ENCODE results near the gene GPX3. TPM values are rescaled to one million over a fixed set of nuclear protein-coding genes. Genes with fewer than 3 reads are reported as not detected.

The GPX3 gene
- total and polyA plus RNA-seq, 8 donors: 70.5 to 828 (median 302) TPM

DNA sequence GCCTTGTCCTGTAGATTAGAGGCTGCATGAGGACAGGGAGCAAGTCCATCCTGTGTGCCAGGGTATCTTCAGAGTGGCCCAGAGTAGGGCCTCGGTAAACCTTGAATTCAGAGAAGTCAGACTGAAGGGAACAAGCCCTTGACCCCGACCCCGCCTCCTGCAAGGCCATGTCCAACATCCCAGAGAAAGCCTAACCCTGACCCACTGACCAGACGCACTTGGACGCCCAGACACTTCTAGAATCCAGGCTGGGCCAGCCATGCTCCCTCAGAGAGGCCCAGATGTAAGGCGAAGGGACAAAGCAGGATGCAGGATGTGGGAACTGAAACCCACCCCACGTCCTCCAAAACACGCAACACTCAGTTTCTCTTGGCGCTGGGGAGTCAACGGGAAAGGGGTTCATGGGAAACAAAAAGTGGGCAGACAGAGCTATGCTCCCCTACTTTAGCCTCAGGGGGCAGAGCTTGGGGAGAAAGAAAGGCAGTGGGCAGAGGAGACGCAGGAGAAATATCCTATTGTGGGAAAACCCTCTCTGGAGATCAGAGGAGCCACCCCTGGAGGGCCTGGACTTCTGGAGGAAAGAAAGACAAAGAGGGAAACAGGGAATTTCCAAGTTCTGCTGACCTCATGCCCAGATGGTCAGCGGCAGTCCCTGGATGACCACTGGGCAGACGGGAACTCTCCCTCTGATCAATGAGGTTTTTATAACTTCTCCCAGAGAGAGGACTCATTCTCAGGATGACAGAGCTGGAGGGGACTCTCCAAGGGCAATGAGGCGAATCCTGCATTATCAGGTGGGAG is 47.4 kb downstream of the GPX3 start:
- Histone ChIP-seq H3K36me3 (peaks cover 14 to 58% (median 24%) of the 10 kb centered on the region in 4 donors), H3K27me3 (no peaks in the 10 kb centered on the region), H3K4me3 (no peak overlapping the region), H3K27ac (peak overlapping the region in 4 of 5 donors; percentile 41 to 64 (median 54)), H3K9me3 (no peaks in the 10 kb centered on the region), H3K4me1 (peaks cover 65 to 100% (median 81%) of the 10 kb centered on the region in 4 donors)
- DNase-seq: no peak
- 66 to 86% (median 80%) methylated on average over 14 of the region's 14 CpGs for WGBS, 5 donors
- intact Hi-C loops (cut with DNase I; ENCODE audit: low total_unique reads): no loop called here
- TF ChIP-seq EP300 (IDR thresholded peaks at IDR 0.05) (no peak), POLR2AphosphoS5 (IDR thresholded peaks at IDR 0.05) (no peak), POLR2A (IDR thresholded peaks at IDR 0.05) (no peak)
- TF ChIP-seq, protein P1, sequence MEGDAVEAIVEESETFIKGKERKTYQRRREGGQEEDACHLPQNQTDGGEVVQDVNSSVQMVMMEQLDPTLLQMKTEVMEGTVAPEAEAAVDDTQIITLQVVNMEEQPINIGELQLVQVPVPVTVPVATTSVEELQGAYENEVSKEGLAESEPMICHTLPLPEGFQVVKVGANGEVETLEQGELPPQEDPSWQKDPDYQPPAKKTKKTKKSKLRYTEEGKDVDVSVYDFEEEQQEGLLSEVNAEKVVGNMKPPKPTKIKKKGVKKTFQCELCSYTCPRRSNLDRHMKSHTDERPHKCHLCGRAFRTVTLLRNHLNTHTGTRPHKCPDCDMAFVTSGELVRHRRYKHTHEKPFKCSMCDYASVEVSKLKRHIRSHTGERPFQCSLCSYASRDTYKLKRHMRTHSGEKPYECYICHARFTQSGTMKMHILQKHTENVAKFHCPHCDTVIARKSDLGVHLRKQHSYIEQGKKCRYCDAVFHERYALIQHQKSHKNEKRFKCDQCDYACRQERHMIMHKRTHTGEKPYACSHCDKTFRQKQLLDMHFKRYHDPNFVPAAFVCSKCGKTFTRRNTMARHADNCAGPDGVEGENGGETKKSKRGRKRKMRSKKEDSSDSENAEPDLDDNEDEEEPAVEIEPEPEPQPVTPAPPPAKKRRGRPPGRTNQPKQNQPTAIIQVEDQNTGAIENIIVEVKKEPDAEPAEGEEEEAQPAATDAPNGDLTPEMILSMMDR (IDR thresholded peaks at IDR 0.05): no peak

DNA sequence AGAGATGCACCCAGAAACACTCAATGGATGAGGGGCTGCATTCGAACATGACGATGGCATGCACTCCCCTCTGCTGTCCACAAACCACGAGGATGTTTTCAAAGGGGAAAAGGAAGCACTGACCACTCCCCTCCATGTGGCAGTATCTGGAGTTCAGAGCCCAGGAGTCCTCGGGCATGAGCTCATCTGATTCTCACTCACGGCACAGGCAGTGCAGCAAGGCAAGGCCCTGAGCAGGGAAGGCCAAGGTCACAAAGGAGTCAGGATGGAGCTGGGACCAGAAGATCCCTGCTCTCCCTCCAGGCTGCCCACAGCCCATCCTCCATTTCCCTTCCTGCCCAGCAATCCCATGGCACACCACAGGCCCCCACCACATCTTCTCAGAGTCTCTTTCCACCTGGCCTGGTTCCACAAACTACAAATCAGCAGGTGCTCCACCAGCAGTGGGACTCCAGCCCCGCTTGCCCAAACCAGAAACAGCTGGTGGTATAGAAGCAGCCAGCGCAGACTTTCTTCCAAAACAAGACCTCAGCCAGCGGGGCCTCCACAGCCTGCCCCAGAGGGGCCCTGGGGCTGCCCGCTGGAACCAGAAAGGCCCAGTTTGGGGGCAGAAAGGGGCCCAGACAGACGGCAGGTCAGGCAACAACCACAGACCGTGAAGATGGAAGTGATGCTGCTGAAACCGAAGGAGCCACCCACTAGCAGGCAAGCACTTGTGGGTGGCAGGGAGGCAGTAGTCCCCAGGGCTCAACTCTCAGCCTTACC is 48.2 kb downstream of the GPX3 start:
- peak in 1 of 2 donors; percentile 32 for DNase-seq
- H3K36me3 ChIP-seq: peaks cover 7 to 50% (median 17%) of the 10 kb centered on the region in 4 donors

DNA sequence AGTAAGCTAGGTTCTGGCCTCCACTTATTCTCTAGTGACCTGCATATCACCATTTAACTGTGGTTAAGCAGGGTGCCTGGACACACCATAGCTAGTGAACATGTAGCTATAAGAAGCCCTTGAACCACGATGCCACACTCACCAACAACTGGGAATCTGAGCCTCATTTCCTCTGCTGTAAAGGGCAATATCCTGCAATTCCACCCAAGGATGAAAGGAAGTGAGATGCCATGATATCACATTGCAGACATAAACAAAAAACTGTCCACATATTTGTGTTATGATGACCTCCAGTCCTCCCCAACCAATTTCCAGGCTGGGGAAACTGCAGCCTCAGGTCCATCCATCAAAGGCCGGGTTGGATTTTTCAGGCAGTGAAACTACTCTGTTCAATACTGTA is 50.1 kb downstream of the GPX3 start:
- no peak for DNase-seq
- H3K4me3 ChIP-seq: no peak overlapping the region
- no peak for TF ChIP-seq EP300 (IDR thresholded peaks at IDR 0.05)
- TF ChIP-seq, protein P1 (IDR thresholded peaks at IDR 0.05): no peak
- TF ChIP-seq POLR2AphosphoS5 (IDR thresholded peaks at IDR 0.05): no peak
- TF ChIP-seq POLR2A (IDR thresholded peaks at IDR 0.05): no peak
- 62 to 85% (median 76%) methylated on average over 2 of the region's 2 CpGs for WGBS, 5 donors
- peaks cover 7 to 38% (median 17%) of the 10 kb centered on the region in 4 donors for H3K36me3 ChIP-seq
- intact Hi-C loops (cut with DNase I; ENCODE audit: low total_unique reads): no loop called here
- peaks cover 48 to 89% (median 62%) of the 10 kb centered on the region in 4 donors for H3K4me1 ChIP-seq
- H3K27ac ChIP-seq: no peak overlapping the region
- H3K9me3 ChIP-seq: no peaks in the 10 kb centered on the region
- no peaks in the 10 kb centered on the region for H3K27me3 ChIP-seq

More for the DNA sequence above, 48.2 kb downstream of the GPX3 start:
- no peaks in the 10 kb centered on the region for H3K9me3 ChIP-seq
- TF ChIP-seq POLR2A (IDR thresholded peaks at IDR 0.05) (no peak), EP300 (IDR thresholded peaks at IDR 0.05) (no peak), POLR2AphosphoS5 (IDR thresholded peaks at IDR 0.05) (no peak)
- TF ChIP-seq, protein P1 (IDR thresholded peaks at IDR 0.05): no peak
- H3K4me3 ChIP-seq: no peak overlapping the region
- intact Hi-C loops (cut with DNase I; ENCODE audit: low total_unique reads): no loop called here
- peak overlapping the region; percentile 10 to 64 (median 53) for H3K27ac ChIP-seq
- WGBS, 5 donors: 54 to 61% (median 60%) methylated on average over 10 to 12 of the region's 12 CpGs
- peaks cover 60 to 96% (median 75%) of the 10 kb centered on the region in 4 donors for H3K4me1 ChIP-seq
- H3K27me3 ChIP-seq: no peaks in the 10 kb centered on the region

DNA sequence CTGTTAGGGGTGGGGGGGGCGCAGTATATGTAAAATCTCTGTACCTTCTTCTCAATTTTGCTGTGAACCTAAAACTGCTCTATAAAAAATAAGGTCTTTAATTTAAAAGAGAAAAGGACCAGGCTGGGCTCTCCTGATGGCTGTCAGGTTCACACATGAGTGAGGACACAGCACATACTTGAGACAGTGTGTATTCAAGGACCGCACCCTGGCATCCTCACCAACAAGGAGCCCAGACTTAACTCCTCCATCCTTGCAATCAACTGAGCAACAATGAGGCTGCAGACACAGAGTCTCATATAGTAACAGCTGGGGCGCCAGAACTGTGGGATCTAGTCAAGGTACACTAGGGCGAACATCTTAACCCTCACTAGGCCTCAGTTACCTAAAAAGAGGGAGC is 50.6 kb downstream of the GPX3 start:
- no peaks in the 10 kb centered on the region for H3K27me3 ChIP-seq
- intact Hi-C loops (cut with DNase I; ENCODE audit: low total_unique reads): no loop called here
- peaks cover 52 to 89% (median 65%) of the 10 kb centered on the region in 4 donors for H3K4me1 ChIP-seq
- H3K4me3 ChIP-seq: no peak overlapping the region
- DNase-seq: no peak
- 88 to 98% (median 94%) methylated on average over 4 of the region's 4 CpGs for WGBS, 5 donors
- H3K9me3 ChIP-seq: no peaks in the 10 kb centered on the region
- H3K36me3 ChIP-seq: peaks cover 7 to 38% (median 17%) of the 10 kb centered on the region in 4 donors
- TF ChIP-seq, protein P1 (IDR thresholded peaks at IDR 0.05): no peak
- no peak for TF ChIP-seq POLR2AphosphoS5 (IDR thresholded peaks at IDR 0.05)
- TF ChIP-seq POLR2A (IDR thresholded peaks at IDR 0.05): no peak
- TF ChIP-seq EP300 (IDR thresholded peaks at IDR 0.05): no peak
- no peak overlapping the region for H3K27ac ChIP-seq

All from stomach (tissue), 9 donors.